H1 (cell line): ENCODE measurements around the gene C19orf47. TPM values are rescaled to one million over a fixed set of nuclear protein-coding genes. Genes with fewer than 3 reads are reported as not detected.

Experiments used
- CTCF ChIA-PET: fragments of 300-600 bp; sonication (Branson Sonifier 250); formaldehyde crosslinking; loops from one replicate; lab custom pipeline; 2021; ENCODE audit not compliant: partially characterized antibody; lab: Charles Lee
- POLR2A ChIA-PET: fragments of 300-600 bp; sonication (Branson Sonifier 250); formaldehyde crosslinking; loops from one replicate; lab custom pipeline; 2021; ENCODE audit warnings: inconsistent platforms; ENCODE audit not compliant: partially characterized antibody; lab: Charles Lee
- DNase-seq, 2 experiments: peaks; one replicate each; pipeline versions ENCODE4 v3.0.0 to v3.0.0-alpha.2; 2010 to 2022; ENCODE audit warnings: low spot score in 2 of 2, low read depth in 1 of 2, mixed read lengths in 1 of 2
- FAIRE-seq: peaks from 2 replicates; lab custom pipeline; 2011; peaks lifted over from hg19 to GRCh38; lab: Jason Lieb, UNC
- H2AFZ ChIP-seq: 2 replicates; pipeline ENCODE4 v1.8.1; 2012; ENCODE audit warnings: low read length, inconsistent platforms
- H2AK5ac ChIP-seq: 2 replicates; pipeline ENCODE4 v1.6.1; 2013; ENCODE audit warnings: low read depth, low read length
- H2BK120ac ChIP-seq: replicated peaks from 2 replicates; pipeline ENCODE3; 2013; ENCODE audit warnings: low read depth, low read length, inconsistent platforms
- H2BK12ac ChIP-seq: 2 replicates; pipeline ENCODE4 v1.6.1; 2013; ENCODE audit warnings: low read depth, low read length
- H2BK15ac ChIP-seq: 2 replicates; pipeline ENCODE4 v1.6.1; 2013; ENCODE audit warnings: low read length
- H2BK20ac ChIP-seq: 2 replicates; pipeline ENCODE4 v1.6.1; 2013; ENCODE audit warnings: low read length
- H2BK5ac ChIP-seq: 2 replicates; pipeline ENCODE4 v1.6.1; 2013; ENCODE audit warnings: low read depth, low read length
- H3K14ac ChIP-seq: 2 replicates; pipeline ENCODE4 v1.6.1; 2013; ENCODE audit warnings: inconsistent platforms; ENCODE audit not compliant: insufficient read length
- H3K18ac ChIP-seq: 2 replicates; pipeline ENCODE4 v1.6.1; 2013; ENCODE audit warnings: low read length; ENCODE audit errors: extremely low read depth
- H3K23ac ChIP-seq: 2 replicates; pipeline ENCODE4 v1.6.1; 2013; ENCODE audit warnings: inconsistent platforms; ENCODE audit not compliant: insufficient read length
- H3K23me2 ChIP-seq: 2 replicates; pipeline ENCODE4 v1.6.1; 2013; ENCODE audit warnings: low read depth, low read length
- H3K27ac ChIP-seq: 2 replicates; pipeline ENCODE4 v1.6.1; 2011; ENCODE audit warnings: low read depth, low read length, inconsistent platforms
- H3K27me3 ChIP-seq, 4 experiments: replicated peaks in 1 of 4; 1 replicate in 1 of 4; 2 replicates in 3 of 4; pipeline versions ENCODE4 v1.6.1 to v1.8.1; 2011 to 2013; ENCODE audit warnings: low read length in 3 of 4, mild to moderate bottlenecking in 3 of 4, inconsistent platforms in 2 of 4, mixed read lengths in 2 of 4, moderate library complexity in 1 of 4; ENCODE audit not compliant: control insufficient read depth in 3 of 4, insufficient read depth in 3 of 4; ENCODE audit errors: extremely low read depth in 1 of 4
- H3K36me3 ChIP-seq, 4 experiments: 2 replicates each; pipeline versions ENCODE4 v1.6.1 to v1.8.1; 2011 to 2013; ENCODE audit warnings: mild to moderate bottlenecking in 4 of 4, low read length in 3 of 4, moderate library complexity in 2 of 4, control low read depth in 1 of 4, inconsistent platforms in 1 of 4; ENCODE audit not compliant: insufficient read depth in 4 of 4, control insufficient read depth in 2 of 4
- H3K4ac ChIP-seq: replicated peaks from 2 replicates; pipeline ENCODE3; 2013; ENCODE audit warnings: low read length, low read depth, mixed read lengths, inconsistent platforms; ENCODE audit not compliant: insufficient read length
- H3K4me1 ChIP-seq, 4 experiments: replicated peaks in 1 of 4; 1 replicate in 1 of 4; 2 replicates in 3 of 4; pipeline versions ENCODE4 v1.6.1 to v1.8.1; 2011 to 2013; ENCODE audit warnings: low read length in 3 of 4, inconsistent platforms in 2 of 4, mixed read lengths in 1 of 4; ENCODE audit not compliant: insufficient read depth in 4 of 4, control insufficient read depth in 3 of 4
- H3K4me2 ChIP-seq, 2 experiments: 2 replicates each; pipeline versions ENCODE4 v1.6.1 to v1.8.1; 2011 to 2013; ENCODE audit warnings: low read depth in 2 of 2, low read length in 2 of 2, control low read depth in 1 of 2, inconsistent platforms in 1 of 2, mild to moderate bottlenecking in 1 of 2; ENCODE audit not compliant: insufficient read depth in 1 of 2
- H3K4me3 ChIP-seq, 4 experiments: fragments of 200-600, 300-600 bp in 1 of 4; sonication (generic), shearing (Covaris generic), sonication (Bioruptor Twin) in 1 of 4; 2 replicates each; pipeline versions ENCODE4 v1.5.1 to v1.8.1; 2011 to 2016; ENCODE audit warnings: low read length in 4 of 4, low read depth in 3 of 4, control low read depth in 2 of 4, inconsistent platforms in 2 of 4, mild to moderate bottlenecking in 2 of 4, mixed read lengths in 1 of 4, moderate library complexity in 1 of 4; ENCODE audit not compliant: insufficient read depth in 2 of 4; ENCODE audit errors: extremely low read depth in 1 of 4
- H3K56ac ChIP-seq: replicated peaks from 2 replicates; pipeline ENCODE3; 2013; ENCODE audit warnings: low read depth, mild to moderate bottlenecking, mixed read lengths, low read length, inconsistent platforms; ENCODE audit not compliant: insufficient read length
- H3K79me1 ChIP-seq: 2 replicates; pipeline ENCODE4 v1.6.1; 2013; ENCODE audit warnings: low read depth, low read length, control low read depth
- H3K79me2 ChIP-seq, 2 experiments: 2 replicates each; pipeline versions ENCODE4 v1.6.1 to v1.8.1; 2012 to 2013; ENCODE audit warnings: low read length in 2 of 2, mild to moderate bottlenecking in 2 of 2, inconsistent platforms in 1 of 2; ENCODE audit not compliant: insufficient read depth in 2 of 2, control insufficient read depth in 1 of 2
- H3K9ac ChIP-seq, 4 experiments: replicated peaks in 1 of 4; 1 replicate in 1 of 4; 2 replicates in 3 of 4; pipeline versions ENCODE4 v1.6.1 to v1.8.1; 2011 to 2013; ENCODE audit warnings: low read depth in 3 of 4, low read length in 3 of 4, control low read depth in 2 of 4, mild to moderate bottlenecking in 2 of 4, moderate library complexity in 2 of 4, inconsistent platforms in 1 of 4; ENCODE audit errors: extremely low read depth in 1 of 4
- H3K9me3 ChIP-seq, 2 experiments: 2 replicates each; pipeline versions ENCODE4 v1.6.1 to v1.8.1; 2012 to 2013; ENCODE audit warnings: mild to moderate bottlenecking in 2 of 2, moderate library complexity in 2 of 2, control low read depth in 1 of 2, inconsistent platforms in 1 of 2, low read depth in 1 of 2, low read length in 1 of 2, mixed read lengths in 1 of 2; ENCODE audit not compliant: insufficient read depth in 2 of 2
- H4K20me1 ChIP-seq, 2 experiments: replicated peaks in 1 of 2; 2 replicates each; pipeline versions ENCODE3 to v1.8.1; 2011 to 2013; ENCODE audit warnings: inconsistent platforms in 2 of 2, low read length in 2 of 2, mild to moderate bottlenecking in 1 of 2; ENCODE audit not compliant: insufficient read depth in 2 of 2, control insufficient read depth in 1 of 2
- H4K5ac ChIP-seq: 2 replicates; pipeline ENCODE4 v1.6.1; 2013; ENCODE audit warnings: low read length, low read depth, mixed read lengths, inconsistent platforms; ENCODE audit not compliant: insufficient read length
- H4K8ac ChIP-seq: 2 replicates; pipeline ENCODE4 v1.8.0; 2013; ENCODE audit warnings: mild to moderate bottlenecking, moderate library complexity, low read length, inconsistent platforms; ENCODE audit not compliant: insufficient read depth; ENCODE audit errors: extremely low read depth
- H4K91ac ChIP-seq: replicated peaks from 2 replicates; pipeline ENCODE3; 2013; ENCODE audit warnings: low read length, mixed read lengths, inconsistent platforms; ENCODE audit not compliant: insufficient read length
- BACH1 ChIP-seq: IDR thresholded peaks from 2 replicates; pipeline ENCODE4 v1.6.1; 2012; ENCODE audit warnings: low read length, improper control_type of control experiment
- BCL11A ChIP-seq, 2 experiments: IDR thresholded peaks; one replicate each; pipeline ENCODE4 v1.6.1; 2011; ENCODE audit warnings: low read depth in 2 of 2, low read length in 2 of 2, mild to moderate bottlenecking in 2 of 2
- CHD2 ChIP-seq: IDR thresholded peaks from 2 replicates; pipeline ENCODE4 v1.6.1; 2012; ENCODE audit warnings: low read length, improper control_type of control experiment
- EGR1 ChIP-seq: IDR thresholded peaks from 2 replicates; pipeline ENCODE4 v1.6.1; 2011; ENCODE audit warnings: low read depth, low read length, borderline replicate concordance
- NANOG ChIP-seq: IDR thresholded peaks from 2 replicates; pipeline ENCODE4 v1.6.1; 2011; ENCODE audit warnings: low read length, low read depth, mild to moderate bottlenecking, inconsistent platforms; ENCODE audit not compliant: insufficient read depth, poor library complexity, severe bottlenecking
- RFX5 ChIP-seq: IDR thresholded peaks from 2 replicates; pipeline ENCODE4 v1.6.1; 2011; ENCODE audit warnings: low read depth, low read length, improper control_type of control experiment, borderline replicate concordance
- RNF2 ChIP-seq: fragments of 200-900, 300-1000 bp; sonication (generic); IDR thresholded peaks from 2 replicates; pipeline ENCODE4 v1.7.1; 2016; ENCODE audit warnings: borderline replicate concordance, low read depth, mild to moderate bottlenecking, antibody characterized with exemption, low read length; ENCODE audit not compliant: poor library complexity, severe bottlenecking; ENCODE audit errors: missing control alignments
- SIN3A ChIP-seq, 2 experiments: IDR thresholded peaks in 1 of 2; conservative IDR thresholded peaks in 1 of 2; 2 replicates each; pipeline ENCODE4 v1.6.1; 2011 to 2012; ENCODE audit warnings: low read length in 2 of 2, improper control_type of control experiment in 1 of 2, low read depth in 1 of 2, mild to moderate bottlenecking in 1 of 2
- SRF ChIP-seq: IDR thresholded peaks from 2 replicates; pipeline ENCODE4 v1.6.1; 2011; ENCODE audit warnings: mild to moderate bottlenecking, low read depth, low read length, moderate library complexity
- TCF12 ChIP-seq: IDR thresholded peaks from 2 replicates; pipeline ENCODE4 v1.6.1; 2011; ENCODE audit warnings: low read depth, mild to moderate bottlenecking, low read length
- TEAD4 ChIP-seq: IDR thresholded peaks from 2 replicates; pipeline ENCODE4 v1.6.1; 2012; ENCODE audit warnings: low read depth, low read length, inconsistent platforms, mixed read lengths
- YY1 ChIP-seq: IDR thresholded peaks from 2 replicates; pipeline ENCODE4 v1.6.1; 2011; ENCODE audit warnings: low read depth, mild to moderate bottlenecking, low read length
- ZNF274 ChIP-seq: IDR thresholded peaks from 2 replicates; pipeline ENCODE4 v1.7.0; 2012; ENCODE audit warnings: low read length, borderline replicate concordance; ENCODE audit errors: extremely low read depth
- WGBS, 2 experiments: shearing (Covaris generic) in 1 of 2; methylation state at CpG; one replicate each; pipeline versions ENCODE4 v1.1.6 to v1.1.7; 2013 to 2015; ENCODE audit warnings: low lambda C conversion rate in 2 of 2, mixed read lengths in 2 of 2, inconsistent platforms in 1 of 2, low coverage in 1 of 2, missing lambda C conversion rate in 1 of 2; ENCODE audit not compliant: insufficient replicate concordance in 2 of 2, insufficient coverage in 1 of 2, insufficient read length in 1 of 2; ENCODE audit errors: extremely low coverage in 1 of 2, missing lambda C conversion rate in 1 of 2; 5-methylcytosine and 5-hydroxymethylcytosine counted together
- polyA plus RNA-seq, 7 experiments: library from polyadenylated mRNA; depleted of rRNA in 3 of 7; stranded (reverse) in 5 of 7; unstranded in 2 of 7; fragments of >200 nt in 5 of 7; fragments of 200-250 nt in 2 of 7; gene quantifications; 1 replicate in 5 of 7; 2 replicates in 1 of 7; 4 replicates in 1 of 7; pipeline versions ENCODE4 v1.2.1 to v1.2.3, GENCODE V29; 2011 to 2013; ENCODE audit warnings: missing spikeins in 2 of 7, mixed read lengths in 2 of 7
- total RNA-seq: library from RNA; stranded (reverse); fragmentation: NEBNext Ultra II Directional; extraction: Animal tissue kit (Norgen Biotek cat#: 25700); gene quantifications from 2 replicates; pipeline ENCODE4 v1.2.1, GENCODE V29; 2021
- TF ChIP-seq, protein P1 (sequence below): IDR thresholded peaks from 2 replicates; pipeline ENCODE4 v1.6.1; 2012; ENCODE audit warnings: inconsistent platforms

C19orf47 gene
- total and polyA plus RNA-seq, 2 of the 8 experiments (the other 6 are each of a cell fraction or from before 2014, with no cell fraction given): 17.8 to 27.3 TPM

DNA sequence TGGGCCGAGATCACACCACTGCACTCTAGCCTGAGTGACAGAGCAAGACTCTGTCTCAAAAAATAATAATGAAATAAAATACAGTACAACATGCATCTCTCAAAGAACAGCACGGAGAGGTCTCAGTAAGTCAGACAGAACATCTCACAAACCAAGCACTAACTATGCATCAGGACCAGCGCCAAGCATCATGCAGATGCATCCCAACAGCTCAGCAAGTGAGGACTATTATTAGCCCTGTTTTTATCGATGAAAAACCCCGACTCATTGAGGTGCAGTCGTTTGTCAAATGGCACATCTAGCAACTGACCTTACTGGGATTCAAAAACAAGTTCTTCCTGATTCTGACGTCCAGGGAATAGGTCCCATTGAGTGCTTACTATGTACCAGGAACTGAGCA, 3.8 kb downstream of the C19orf47 start:
- WGBS, 2 experiments: 81% methylated on average over 6 of the region's 7 CpGs; no CpG with 5 or more reads in 1 of the 2 experiments
- no peak overlapping the region for H3K14ac ChIP-seq
- H4K91ac ChIP-seq: no peak overlapping the region
- H3K18ac ChIP-seq: no peak overlapping the region
- peaks cover 2 to 19% of the 10 kb centered on the region in 2 experiments; a peak in 3 of 4 replicates for H3K79me2 ChIP-seq
- no peak overlapping the region for H2BK20ac ChIP-seq
- H3K23me2 ChIP-seq: peaks cover 6% of the 10 kb centered on the region
- H3K4me3 ChIP-seq: no peak overlapping the region
- no peak overlapping the region for H3K4ac ChIP-seq
- no peak overlapping the region for H4K5ac ChIP-seq
- H3K79me1 ChIP-seq: peaks cover 5% of the 10 kb centered on the region; the same call in 1 of the 2 replicates
- H2BK12ac ChIP-seq: no peak overlapping the region
- H3K4me2 ChIP-seq: no peak overlapping the region
- no peaks in the 10 kb centered on the region for H3K27me3 ChIP-seq
- ChIA-PET POLR2A (no interaction called here), CTCF (interaction anchor here (2.0 kb wide), 1 partner anchor 39 kb away, joined by 7 read pairs; no protein-coding TSS in a partner anchor)
- no peak overlapping the region for H3K56ac ChIP-seq
- peak overlapping the region in 1 of 4 experiments; percentile 9; a peak in 1 of 7 replicates for H3K9ac ChIP-seq
- no peak overlapping the region for H4K8ac ChIP-seq
- H4K20me1 ChIP-seq: peaks cover 0 to 9% of the 10 kb centered on the region in 2 experiments
- H2BK15ac ChIP-seq: no peak overlapping the region
- no peak for DNase-seq
- peaks cover 0 to 2% (median 0%) of the 10 kb centered on the region in 4 experiments; a peak in 1 of 7 replicates for H3K4me1 ChIP-seq
- H2AK5ac ChIP-seq: no peak overlapping the region
- H2BK120ac ChIP-seq: no peak overlapping the region
- H3K9me3 ChIP-seq: no peaks in the 10 kb centered on the region
- no peak for FAIRE-seq
- H3K23ac ChIP-seq: no peak overlapping the region
- H3K27ac ChIP-seq: no peak overlapping the region
- no peak overlapping the region for H2BK5ac ChIP-seq
- H3K36me3 ChIP-seq: no peaks in the 10 kb centered on the region; a peak in 1 of 8 replicates
- H2AFZ ChIP-seq: no peak overlapping the region
- TF ChIP-seq SRF: no peak
- TF ChIP-seq, protein P1, sequence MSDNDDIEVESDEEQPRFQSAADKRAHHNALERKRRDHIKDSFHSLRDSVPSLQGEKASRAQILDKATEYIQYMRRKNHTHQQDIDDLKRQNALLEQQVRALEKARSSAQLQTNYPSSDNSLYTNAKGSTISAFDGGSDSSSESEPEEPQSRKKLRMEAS: no peak
- no peak for TF ChIP-seq BCL11A (IDR thresholded peaks at IDR 0.05; ENCODE audit: low read depth in 2 of 2, low read length in 2 of 2)
- TF ChIP-seq CHD2: no peak
- no peak for TF ChIP-seq EGR1
- no peak for TF ChIP-seq NANOG
- TF ChIP-seq RNF2: no peak
- no peak for TF ChIP-seq ZNF274
- no peak for TF ChIP-seq YY1
- no peak for TF ChIP-seq TEAD4
- TF ChIP-seq SIN3A (conservative IDR thresholded peaks at IDR 0.05 in 1 of 2, IDR thresholded peaks at IDR 0.05 in 1 of 2; ENCODE audit: low read depth in 1 of 2, low read length in 2 of 2): no peak
- TF ChIP-seq TCF12: no peak
- TF ChIP-seq BACH1: no peak
- no peak for TF ChIP-seq RFX5
